HG02642 (cell line): ENCODE measurements around the gene ITPKB.
"Not testable (repeated sequence)": the region's sequence is repeated elsewhere in the genome, so short reads cannot be mapped to it uniquely, and the experiment has no call there.

ENCODE experiments used
- ATAC-seq: cut with Tn5 transposase; IDR thresholded peaks from one replicate; pipeline ENCODE4 v1.9.1; 2021; ENCODE audit warnings: mild to moderate bottlenecking; ENCODE audit not compliant: unreplicated experiment, poor library complexity

ITPKB gene

GRCh38 chr1:226629896-226630550 is 109.1 kb downstream of the ITPKB start:
- ATAC-seq = no peak

DNA sequence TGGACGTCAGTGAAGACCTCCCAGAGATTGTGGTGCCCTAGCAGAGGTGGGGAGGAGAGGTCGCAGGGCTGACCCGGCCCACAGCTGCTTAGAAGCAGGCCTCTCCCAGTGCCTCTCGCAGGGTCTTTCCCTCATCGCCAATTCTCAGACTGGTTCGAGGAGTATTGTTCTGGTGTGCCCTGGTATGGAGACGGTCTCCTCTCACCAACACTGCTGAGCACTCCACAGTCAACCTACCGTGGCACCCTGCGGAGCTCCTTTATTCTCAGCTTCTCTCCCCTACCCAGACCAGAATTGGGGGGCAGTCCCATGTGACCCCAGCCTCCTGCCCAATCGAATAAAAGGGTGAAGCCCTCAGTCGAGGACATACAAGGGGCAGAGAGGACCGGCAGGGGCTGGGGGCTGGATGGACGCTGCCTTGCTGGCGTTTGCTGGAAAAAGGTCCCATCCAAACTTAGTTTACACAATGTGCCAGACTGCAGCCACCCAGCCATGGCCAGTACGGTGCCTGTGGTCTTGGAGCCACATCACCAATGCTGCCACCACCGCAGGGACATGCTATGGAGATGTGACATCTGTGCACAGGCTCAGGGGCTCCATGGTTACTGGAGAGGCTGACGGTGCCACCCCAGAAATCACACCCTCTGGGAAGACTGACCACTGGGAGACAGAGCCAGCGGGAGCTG is 109.7 kb downstream of the ITPKB start:
- ATAC-seq = no peak

DNA sequence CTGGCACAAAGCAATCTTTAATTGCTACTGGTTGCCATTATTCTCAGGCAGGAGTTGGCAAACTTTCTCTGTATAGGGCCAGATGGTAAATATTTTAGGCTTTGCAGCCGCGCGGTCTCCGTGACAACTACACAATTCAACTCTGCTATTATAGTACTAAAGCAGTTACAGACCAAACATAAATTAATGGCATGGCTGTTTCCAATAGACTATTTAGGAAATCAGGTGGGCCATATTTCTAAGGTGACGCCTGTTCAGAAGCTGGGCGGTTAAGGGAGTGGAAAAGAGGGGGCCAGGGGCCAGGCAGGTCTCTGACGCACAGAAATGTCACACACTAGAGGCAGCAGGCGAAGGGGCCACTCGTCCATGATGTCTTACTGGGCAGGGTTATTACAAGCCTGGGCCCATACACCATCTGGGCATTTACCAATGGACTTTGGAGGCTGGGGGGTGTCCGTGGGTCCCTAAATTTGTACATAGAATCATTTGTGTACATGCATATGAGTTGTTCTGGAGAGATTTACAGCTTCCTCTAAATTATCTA is 110.4 kb downstream of the ITPKB start:
- ATAC-seq = no peak

- no peak for ATAC-seq
Measured at GRCh38 chr1:226627924-226628611, 111.0 kb downstream of the ITPKB start.

GRCh38 chr1:226627050-226627755 is 111.9 kb downstream of the ITPKB start:
- no peak for ATAC-seq

DNA sequence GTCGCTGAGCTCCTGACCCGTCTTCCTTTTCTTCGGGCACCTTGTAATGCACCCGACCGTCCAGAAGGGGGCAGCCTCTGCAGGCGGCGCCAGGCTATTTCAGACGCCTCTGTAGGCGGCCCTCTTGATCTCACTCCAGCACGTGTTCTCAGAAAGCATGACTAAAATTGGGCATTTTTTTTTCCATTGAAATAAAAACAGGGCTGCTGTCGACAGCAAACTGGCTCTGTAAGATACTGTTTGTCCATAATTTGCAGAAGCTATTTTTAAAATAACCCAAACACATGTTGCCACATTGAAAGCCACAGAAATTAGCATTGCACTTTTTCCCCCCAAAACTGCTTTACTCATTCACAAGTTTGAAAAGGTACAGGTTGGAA is 112.5 kb downstream of the ITPKB start:
- ATAC-seq = peak; percentile 80

DNA sequence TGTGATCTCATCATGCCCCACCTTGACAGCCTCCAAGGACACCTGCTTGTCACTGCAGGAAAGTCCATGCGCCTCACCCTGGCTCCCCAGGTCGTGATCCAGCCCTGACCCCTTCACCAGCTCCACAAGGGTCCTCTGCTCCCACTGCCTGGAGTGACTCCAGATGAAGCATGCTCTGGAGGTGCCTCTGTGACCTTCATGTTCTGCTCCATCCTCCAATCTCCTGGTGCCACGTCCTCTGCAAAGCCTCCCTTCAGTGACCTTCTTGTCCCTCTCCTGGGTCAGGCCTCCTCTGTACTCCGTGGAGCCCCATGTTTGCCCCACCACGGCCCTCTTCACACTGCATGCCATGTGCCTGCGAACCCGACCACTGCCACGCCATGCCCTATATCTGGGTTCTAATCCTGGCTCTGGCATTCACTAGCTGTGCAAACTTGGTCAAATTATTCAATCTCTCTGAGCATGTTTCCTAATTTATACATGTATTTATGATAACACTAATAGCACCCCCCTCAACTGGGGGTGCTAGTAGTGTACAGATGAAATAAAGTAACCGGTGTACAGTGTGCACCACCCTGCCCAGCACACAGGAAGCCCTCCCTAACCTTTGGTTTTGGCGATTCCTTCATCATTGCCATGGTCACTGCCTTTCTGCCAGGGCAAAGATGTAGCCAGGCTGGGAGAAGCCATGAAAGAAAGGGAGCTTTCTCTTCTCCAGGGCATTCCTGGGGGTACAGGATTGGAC is 113.1 kb downstream of the ITPKB start:
- ATAC-seq = peak; percentile 31

GRCh38 chr1:226625326-226625725 is 113.8 kb downstream of the ITPKB start:
- no peak for ATAC-seq

DNA sequence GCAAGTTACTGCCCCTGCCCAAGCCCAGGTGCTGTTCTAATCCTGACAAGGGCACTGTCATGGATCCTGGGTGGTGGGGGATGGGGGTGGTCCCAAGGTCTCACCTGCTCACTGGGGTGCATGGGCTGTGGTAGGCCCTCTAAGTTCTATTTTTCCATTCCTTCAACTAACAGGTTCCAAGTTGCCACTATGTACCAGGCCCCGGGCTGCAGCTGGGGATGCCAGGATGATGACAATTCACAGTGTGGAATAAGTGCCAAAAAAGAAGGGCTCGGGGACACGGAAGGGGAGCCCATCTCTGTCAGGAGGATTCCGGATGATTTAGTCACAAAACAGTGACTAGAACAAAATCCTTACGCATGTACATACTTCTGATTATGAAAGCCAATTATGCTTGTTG is 114.6 kb downstream of the ITPKB start:
- ATAC-seq = no peak

GRCh38 chr1:226622012-226622411 is 117.1 kb downstream of the ITPKB start:
- ATAC-seq = no peak

GRCh38 chr1:226619031-226619430 is 120.1 kb downstream of the ITPKB start:
- ATAC-seq = no peak

GRCh38 chr1:226618380-226618779 is 120.7 kb downstream of the ITPKB start:
- no peak for ATAC-seq

- ATAC-seq = not testable (repeated sequence)
Measured at GRCh38 chr1:226617719-226618118, 121.4 kb downstream of the ITPKB start.

- no peak for ATAC-seq
Measured at GRCh38 chr1:226617109-226617508, 122.0 kb downstream of the ITPKB start.

- ATAC-seq = no peak
Measured at GRCh38 chr1:226616636-226617035, 122.4 kb downstream of the ITPKB start.

- ATAC-seq = no peak
Measured at GRCh38 chr1:226615876-226616275, 123.2 kb downstream of the ITPKB start.

DNA sequence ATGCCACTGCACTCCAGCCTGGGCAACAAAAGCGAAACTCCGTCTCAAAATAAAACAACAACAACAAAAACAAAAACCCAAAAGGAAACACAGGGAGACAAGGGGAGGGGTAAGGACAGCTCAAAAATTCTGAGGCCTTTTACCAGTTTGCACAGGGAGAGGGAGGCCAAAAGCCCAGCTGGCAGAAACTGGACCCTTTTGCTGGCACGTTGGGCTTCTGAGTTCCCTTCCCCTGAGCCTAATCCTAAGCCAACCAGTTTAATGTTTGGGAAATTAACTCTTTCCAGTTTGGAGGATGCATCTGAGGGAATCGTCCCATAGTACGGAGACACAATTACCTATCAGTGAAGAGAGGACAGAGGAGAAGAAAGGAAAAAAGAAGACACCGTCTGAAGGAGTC is 127.1 kb downstream of the ITPKB start:
- not testable (repeated sequence) for ATAC-seq

- ATAC-seq = no peak
Measured at GRCh38 chr1:226611301-226611700, 127.8 kb downstream of the ITPKB start.

DNA sequence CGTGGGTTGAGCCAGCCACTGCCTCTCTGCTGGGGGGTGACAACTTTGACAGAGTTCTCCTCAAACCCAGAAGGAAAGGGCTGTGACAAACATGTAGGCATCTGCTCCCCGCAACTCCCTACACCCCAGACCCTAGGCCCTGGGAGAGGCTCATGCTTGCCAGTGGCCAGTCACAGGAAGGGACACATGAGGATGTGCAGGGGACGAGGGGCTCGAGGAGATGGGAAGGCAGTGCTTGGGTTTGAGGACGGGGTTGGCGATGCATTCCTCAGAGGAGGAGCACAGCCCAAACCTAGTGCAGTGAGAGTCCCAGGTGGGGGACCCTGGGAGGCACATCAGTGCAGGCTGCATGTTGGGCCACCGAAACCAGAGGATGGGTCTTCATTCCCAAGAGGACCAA is 128.4 kb downstream of the ITPKB start:
- no peak for ATAC-seq

DNA sequence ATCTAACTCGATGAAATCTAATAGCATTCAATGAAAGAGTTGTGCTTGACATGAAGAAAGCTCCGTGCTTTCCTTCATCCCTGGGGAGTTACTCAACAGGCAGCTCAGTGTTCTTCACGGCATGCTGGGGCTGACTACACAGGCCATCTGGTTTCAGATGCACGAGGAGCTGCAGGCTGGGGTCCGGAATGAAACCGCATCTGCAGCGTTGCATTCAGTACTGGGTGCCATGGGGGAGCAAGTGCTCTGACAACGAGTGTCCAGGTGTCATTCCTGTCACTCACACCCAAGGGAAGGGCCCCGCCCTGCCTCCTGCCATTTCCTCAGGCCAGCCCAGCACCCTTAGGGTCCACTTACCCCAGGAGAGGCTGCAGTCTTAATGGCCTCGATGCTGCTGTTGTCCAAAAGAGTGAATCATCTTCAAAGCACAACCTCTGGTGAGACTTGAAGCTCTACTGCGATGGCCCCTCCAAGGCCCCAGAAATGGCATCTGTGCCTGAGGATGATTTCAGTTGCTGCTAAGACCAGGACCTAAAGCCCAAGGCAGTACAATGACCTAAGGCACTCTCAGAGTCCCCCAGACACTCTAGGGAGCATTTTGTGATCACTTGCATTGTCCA is 129.1 kb downstream of the ITPKB start:
- ATAC-seq = no peak
